ENCODE results near the gene LHX2.

LHX2 gene

GRCh38 chr9:124035001-124035650 is 23.6 kb downstream of the LHX2 start:
- no peak for FAIRE-seq

- no peak for FAIRE-seq
Observed at GRCh38 chr9:124036578-124036977, 25.0 kb downstream of the LHX2 start.

DNA sequence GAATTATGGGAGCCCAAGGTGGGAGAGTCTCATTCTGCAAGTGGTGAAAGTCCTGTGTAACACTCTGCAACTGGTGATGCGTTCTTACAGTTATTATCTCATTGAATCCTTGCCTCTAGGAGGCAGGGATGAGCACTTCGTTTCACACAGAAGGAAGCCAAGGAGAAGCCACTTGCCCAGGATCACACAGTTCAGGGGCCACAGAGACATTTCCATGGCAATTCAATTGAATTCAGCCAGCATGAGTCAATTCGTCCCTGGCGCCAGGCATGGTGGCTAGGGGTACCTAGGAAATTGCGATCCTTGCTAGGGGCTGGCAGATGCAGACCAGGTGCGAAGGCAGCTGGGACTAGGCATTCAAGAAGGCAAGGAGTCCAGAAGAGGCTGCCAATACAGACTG is 26.2 kb downstream of the LHX2 start:
- no peak for FAIRE-seq

GRCh38 chr9:124038239-124038638 is 26.7 kb downstream of the LHX2 start:
- no peak for FAIRE-seq

DNA sequence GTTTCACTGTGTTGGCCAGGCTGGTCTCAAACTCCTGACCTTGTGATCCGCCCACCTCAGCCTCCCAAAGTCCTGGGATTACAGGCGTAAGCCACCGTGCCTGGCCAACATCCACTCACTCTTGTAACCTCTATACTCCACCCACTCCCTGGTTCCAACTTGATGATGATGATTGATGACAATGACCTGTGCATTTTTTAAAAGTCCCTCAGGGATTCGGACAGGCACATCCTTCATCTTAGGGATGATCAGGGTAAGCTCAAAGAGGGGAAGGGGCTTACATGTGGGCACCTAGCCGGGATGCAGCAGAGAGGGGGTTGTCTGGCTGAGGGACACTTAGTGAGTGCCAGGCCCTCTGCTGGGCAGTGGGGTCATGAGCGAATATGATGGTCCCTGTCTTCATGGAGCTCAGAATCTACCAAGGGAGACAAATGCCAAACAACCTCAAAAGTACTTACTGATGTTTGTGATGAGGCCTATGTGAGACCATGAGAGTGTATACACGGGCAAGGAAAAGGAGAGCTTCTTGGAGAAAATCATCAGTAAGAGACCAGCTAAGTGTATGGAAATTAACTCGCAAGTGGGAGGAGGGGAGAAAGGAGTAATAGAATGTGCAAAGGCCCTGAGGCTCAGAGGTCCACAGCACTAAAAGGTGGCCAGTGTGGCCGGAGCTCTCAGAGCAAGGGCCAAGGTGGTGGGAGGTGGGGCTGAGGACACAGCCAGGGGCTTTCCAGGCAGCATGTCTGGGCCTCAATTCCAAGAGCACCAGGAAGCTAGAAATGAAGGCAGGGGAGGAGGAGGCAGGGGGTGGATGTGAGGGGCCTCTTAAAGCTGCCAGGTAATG is 27.4 kb downstream of the LHX2 start:
- no peak for FAIRE-seq

GRCh38 chr9:124040186-124040931 is 28.8 kb downstream of the LHX2 start:
- FAIRE-seq, result no peak

GRCh38 chr9:124040935-124041816 is 29.6 kb downstream of the LHX2 start:
- FAIRE-seq, result no peak

GRCh38 chr9:124041817-124042116 is 30.2 kb downstream of the LHX2 start:
- FAIRE-seq, result no peak

DNA sequence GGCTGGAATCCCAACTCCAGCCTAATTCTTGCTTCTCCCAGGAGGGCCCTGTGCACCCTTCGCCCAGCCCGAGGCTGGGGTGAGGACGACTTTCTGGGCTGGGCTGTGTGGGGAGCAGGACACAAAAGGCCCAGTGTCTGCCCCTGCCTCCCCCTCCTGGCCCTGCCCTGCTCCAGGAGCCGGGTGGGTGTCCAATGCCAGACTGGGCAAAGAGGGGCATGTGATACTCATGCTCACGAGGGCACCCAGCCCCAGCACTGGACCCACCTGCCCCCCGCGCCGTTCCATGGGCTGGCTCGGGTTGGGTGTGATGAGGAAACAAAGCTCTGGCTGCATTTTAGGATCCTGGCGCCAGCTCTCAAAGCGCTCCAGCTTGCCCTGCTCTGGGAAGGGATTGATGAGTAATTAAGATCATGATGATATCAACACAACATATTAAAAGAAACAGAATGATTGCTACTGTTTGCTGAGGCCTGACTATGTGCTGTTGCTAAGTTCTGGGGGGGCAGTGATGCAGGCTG is 30.7 kb downstream of the LHX2 start:
- FAIRE-seq, result no peak

DNA sequence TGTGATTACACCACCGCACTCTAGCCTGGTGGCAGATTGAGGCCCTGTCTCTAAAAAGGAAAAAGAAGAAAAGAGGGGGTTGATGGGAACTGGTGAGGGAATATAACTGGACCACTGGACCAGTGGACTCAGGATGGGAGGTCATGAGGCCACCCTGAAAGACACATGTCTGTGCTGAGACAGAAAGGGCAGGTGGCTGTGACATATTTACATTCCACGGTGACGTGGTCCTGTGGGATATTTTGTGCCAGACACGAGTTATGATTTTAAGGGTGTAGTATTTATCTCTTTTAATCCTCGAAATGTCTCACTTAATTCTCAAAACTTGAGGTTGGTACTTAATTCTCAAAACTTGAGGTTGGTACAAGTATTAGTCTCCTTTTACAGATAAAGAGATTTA is 32.9 kb downstream of the LHX2 start:
- FAIRE-seq, result no peak

DNA sequence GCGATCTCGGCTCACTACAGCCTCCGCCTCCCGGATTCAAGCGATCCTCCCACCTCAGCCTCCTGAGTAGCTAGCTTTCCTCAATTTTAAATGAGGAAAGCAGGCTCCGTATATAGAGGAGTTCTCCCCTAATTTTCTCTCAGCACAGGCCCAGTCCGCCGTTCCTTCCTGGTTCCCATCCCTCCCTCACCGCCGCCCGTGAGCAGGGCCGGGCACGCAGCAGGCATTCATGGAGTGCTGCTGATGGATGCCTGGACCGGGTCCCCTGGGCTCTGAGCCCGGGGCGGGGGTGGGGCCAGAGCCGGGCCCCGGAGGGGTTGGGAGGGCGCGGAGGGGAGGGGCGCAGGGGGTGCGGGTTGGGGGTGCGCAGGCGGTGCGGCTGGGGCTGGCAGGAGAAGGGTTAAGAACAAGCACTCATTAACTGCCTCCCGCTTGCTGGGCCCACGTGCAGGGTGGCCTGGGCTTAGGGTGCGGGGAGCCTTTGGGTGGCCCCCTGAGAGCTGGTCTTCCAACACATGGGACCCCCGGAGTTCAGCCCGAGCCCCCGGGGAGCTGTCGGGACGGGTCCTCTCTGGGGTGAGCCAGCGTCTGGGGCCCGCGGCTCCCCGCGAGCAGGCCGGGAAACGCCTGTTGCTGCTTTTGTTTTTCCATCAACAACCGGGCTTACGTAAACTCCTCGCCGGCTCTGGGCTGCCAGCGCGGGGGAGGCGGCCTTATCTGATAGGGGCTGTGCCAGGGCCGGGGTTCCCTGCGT is 33.7 kb downstream of the LHX2 start:
- FAIRE-seq, result no peak

GRCh38 chr9:124045830-124046177 is 34.2 kb downstream of the LHX2 start:
- FAIRE-seq, result no peak

DNA sequence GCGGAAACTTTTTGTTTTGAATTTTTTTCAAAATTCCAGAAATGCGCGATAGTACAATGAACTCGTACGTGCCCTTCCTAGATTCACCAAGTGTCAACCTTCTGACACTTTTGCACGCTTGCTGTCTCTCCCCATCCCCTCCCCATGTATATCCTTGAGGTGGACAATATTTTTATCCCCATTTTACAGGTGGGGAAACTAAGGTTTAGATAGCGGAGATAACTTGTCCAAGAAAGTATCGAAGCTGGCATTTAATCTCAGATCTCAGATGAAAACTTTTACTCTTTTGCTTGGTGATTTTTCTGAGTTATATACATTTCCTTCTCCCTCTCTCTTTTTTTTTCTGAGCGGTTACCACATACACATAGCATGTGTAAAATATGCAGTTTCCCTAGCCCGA is 34.6 kb downstream of the LHX2 start:
- FAIRE-seq, result no peak

GRCh38 chr9:124047251-124047672 is 35.7 kb downstream of the LHX2 start:
- no peak for FAIRE-seq

DNA sequence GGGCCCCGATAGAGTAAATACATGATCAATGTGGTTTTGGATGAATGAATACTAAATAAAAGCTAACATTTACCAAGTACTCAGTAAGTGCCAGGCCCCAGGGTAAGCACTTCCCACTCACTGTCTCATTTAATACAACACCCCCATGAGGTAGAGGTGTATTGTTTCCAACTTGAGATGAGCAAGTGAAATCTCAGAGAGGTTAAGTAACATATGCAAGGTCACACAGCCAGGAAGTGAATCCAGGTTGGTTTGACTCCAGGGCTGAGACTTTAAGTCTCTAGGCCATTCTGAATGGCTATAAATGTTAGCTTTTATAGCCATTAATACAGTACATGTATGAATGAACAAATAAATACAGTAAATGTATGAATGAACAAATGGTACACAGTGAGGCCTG is 39.4 kb downstream of the LHX2 start:
- no peak for FAIRE-seq

DNA sequence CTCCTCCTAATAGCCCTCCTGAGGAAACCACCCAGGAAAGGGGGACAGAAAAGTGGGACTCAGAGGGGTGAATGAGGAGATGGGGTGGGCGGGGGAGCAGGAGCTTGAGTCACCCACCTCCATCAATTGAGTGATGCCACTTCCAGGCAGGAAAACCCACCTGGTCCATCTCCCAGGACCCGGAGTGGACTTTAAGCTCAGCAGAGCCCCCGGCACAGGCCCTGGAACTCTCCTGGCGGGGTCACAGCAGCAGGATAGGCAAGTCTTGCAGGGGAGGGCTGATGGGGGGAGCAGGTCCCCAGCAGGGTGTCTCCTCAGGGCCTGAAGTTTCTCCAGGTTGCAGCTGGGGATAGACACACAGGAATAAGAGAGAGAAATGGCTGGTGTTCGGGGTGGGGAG is 40.8 kb downstream of the LHX2 start:
- no peak for FAIRE-seq

DNA sequence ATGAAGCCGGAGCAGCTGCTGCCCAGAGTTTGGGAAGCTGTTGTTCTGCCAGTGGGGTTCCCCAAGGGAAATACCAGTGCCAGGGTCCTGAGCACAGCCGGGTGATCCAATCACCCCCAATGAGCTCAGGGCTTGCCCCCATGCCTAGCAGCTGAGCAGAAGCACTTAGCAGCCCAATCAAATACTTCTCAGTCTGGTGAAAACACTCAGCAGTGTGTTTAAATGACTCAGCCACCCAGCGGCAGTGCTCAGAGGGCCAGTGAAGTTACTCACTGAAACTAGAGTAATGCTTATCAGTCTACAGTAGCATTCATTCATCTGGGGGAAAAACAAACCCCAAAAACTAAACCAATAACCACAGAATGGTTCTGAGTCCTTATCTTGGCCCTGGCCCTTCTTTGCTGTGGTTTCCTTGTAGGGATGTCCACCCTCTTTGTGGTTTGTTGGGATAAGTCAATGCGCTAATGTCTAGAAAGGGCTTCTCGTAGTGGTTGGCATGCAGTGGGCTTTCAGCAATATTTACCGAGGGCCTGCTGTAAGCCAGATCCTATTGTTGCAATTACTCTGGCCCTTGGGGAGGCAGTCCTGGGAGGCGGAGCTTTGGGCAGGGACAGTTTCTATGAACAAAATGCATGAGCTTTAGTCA is 43.1 kb downstream of the LHX2 start:
- no peak for FAIRE-seq

GRCh38 chr9:124060844-124061605 is 49.5 kb downstream of the LHX2 start:
- FAIRE-seq, result no peak

DNA sequence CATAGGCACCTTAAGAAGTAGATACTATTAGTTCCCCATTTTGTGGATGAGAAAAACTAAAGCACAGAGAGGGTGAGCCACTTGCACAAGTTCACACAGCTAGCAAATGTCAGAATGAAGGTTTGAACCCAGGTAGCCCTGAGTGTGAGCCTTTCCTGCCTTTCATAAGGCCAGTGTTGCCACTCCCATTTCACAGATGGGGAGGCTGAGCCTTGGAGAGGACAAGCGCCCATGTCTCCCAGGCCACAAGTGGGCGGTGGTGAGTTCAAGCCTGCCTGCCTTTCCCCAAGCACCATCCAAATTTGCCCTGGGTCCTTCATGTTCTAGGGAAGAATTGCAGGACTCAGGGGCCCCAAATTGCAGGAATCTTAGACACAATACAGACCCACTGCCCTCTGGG is 50.6 kb downstream of the LHX2 start:
- no peak for FAIRE-seq

DNA sequence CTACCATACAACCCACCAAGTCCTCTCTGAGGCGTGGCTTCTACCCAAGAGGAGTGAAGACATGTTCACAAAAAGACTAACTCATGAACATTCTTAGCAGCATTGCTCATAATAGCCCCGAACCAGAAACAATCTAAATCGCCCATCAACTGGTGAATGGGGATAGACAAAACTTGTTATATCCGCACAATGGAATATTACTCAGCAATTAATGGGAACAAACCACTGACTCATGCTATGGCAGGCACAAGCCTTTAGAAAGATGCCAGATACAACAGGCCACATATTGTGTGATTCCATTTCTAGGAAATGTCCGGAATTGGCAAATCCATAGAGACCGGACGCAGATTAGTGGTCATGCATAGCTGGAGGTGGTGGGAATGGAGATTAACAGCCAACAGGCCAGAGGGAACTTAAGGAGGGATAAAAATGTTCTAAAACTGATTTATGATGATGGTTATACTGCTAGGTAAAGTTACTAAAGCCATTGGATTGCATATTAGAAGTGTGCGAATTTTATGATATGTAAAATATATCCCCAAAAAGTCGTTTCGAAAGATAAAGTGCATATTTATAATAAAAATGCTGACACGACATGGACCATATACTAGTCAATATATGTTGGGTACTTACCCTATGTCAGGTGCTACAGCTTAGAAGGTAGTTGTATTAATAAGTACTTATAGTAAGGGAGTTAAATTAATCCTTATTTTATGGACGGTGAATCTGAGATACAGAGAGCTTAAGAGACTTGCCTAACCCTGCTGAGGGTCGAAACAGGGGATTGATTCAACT is 55.4 kb downstream of the LHX2 start:
- no peak for FAIRE-seq

Measured in TTC549 (cell line).